Stimulated activated CD8-positive, alpha-beta memory T cell treated with anti-CD3 and anti-CD28 coated beads, Interleukin-15, amount 100 ng/mL, for 4 hours (primary cell): ENCODE results near the gene FAM169A.
"Not testable (repeated sequence)": the region's sequence is repeated elsewhere in the genome, so short reads cannot be mapped to it uniquely, and the experiment has no call there.

Source experiments
- DNase-seq, 2 donors: peaks; one replicate each; pipeline ENCODE4 v3.0.0-alpha.2; 2020; ENCODE audit warnings: low read depth in 2 of 2

The FAM169A gene, protein sequence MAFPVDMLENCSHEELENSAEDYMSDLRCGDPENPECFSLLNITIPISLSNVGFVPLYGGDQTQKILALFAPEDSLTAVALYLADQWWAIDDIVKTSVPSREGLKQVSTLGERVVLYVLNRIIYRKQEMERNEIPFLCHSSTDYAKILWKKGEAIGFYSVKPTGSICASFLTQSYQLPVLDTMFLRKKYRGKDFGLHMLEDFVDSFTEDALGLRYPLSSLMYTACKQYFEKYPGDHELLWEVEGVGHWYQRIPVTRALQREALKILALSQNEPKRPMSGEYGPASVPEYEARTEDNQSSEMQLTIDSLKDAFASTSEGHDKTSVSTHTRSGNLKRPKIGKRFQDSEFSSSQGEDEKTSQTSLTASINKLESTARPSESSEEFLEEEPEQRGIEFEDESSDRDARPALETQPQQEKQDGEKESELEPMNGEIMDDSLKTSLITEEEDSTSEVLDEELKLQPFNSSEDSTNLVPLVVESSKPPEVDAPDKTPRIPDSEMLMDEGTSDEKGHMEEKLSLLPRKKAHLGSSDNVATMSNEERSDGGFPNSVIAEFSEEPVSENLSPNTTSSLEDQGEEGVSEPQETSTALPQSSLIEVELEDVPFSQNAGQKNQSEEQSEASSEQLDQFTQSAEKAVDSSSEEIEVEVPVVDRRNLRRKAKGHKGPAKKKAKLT

DNA sequence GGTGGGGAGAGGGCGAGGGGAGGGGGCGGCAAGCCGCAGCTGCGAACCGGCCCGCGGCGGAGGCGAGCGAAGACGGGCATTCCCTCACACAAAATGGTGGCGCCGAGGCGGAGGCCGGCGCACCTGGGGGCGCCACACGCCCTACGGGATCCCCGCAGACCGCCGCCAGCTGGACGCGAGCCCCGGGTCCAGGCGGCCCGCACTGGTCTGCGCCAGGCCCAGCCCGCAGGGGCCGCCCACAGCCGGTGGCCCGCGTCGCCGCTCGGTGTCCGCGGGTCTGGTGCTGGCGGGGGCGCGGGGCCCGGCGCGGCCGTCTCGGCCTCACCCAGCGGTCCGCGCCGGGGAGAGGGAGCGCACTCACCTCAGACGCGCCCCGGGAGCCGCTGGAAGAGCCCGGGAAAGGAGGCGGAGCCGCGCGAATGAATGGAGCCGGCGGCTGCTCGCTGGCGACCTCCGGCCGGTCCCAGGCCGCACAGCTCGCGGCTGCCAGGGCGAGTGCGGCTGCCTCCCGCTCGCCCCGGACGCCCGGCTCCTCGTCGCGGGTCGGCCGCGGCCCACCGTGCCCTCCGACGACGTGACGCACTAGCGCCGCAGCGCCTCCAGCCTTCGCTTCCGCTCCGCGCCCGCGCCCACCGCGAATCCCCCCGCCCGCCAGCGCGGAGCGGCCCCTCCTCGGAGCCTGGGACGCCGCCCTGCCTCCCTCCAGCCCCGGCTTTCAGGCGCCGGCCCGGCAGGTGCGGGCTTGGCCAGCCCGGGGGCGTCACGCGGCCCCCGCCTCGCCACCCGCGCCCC is at the start of gene FAM169A:
Gene FAM169A (minus strand): TSS at position 584 of the 792 bp plus-strand sequence. CDS start 24,711 bp downstream, outside the sequence.
- DNase-seq, result peak; percentile 5 to 33

DNA sequence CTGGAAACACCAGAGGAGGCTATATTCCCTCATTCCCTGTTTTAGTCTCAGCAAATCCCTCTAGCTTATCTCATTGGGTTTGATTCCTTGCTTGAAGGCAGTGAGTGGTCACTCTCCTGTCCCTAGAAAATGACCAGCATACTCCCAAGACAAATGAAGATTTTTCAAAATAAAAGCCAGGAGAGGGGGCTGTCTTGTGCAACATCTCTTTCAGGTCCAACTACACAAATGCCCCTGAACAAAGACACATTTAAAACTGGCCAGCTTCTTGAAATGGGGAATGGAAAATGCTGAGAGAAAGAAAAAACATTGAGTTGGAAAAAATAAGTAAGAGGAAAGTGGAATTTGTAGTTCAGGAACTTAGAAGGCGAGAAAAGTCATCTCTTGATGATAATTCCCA is 49.3 kb upstream of the FAM169A start:
- DNase-seq, result no peak

GRCh38 chr5:74911421-74911820 is 45.2 kb upstream of the FAM169A start:
- DNase-seq, result not testable (repeated sequence)

DNA sequence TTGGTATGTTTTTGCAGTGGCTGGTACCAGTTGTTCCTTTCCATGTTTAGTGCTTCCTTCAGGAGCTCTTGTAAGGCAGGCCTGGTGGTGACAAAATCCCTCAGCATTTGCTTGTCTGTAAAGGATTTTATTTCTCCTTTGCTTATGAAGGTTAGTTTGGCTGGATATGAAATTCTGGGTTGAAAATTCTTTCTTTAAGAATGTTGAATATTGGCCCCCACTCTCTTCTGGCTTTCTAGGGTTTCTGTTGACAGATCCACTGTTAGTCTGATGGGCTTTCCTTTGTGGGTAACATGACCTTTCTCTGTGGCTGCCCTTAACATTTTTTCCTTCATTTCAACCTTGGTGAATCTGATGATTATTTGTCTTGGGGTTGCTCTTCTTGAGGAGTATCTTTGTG is 43.7 kb upstream of the FAM169A start:
- DNase-seq, result not testable (repeated sequence)

- not testable (repeated sequence) for DNase-seq
Measured at GRCh38 chr5:74908237-74908636, 42.0 kb upstream of the FAM169A start.

DNA sequence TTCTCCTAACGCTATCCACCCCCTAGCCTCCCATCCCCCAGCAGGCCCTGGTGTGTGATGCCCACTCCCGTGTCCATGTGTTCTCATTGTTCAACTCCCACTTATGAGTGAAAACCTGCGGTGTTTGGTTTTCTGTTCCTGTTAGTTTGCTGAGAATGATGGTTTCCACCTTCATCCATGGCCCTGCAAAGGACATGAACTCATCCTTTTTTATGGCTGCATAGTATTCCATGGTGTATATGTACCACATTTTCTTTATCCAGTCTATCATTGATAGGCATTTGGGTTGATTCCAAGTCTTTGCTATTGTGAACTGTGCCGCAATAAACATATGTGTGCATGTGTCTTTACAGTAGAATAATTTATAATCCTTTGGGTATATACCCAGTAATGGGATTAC is 38.5 kb upstream of the FAM169A start:
- not testable (repeated sequence) for DNase-seq

GRCh38 chr5:74903165-74903787 is 37.1 kb upstream of the FAM169A start:
- DNase-seq, result no peak

DNA sequence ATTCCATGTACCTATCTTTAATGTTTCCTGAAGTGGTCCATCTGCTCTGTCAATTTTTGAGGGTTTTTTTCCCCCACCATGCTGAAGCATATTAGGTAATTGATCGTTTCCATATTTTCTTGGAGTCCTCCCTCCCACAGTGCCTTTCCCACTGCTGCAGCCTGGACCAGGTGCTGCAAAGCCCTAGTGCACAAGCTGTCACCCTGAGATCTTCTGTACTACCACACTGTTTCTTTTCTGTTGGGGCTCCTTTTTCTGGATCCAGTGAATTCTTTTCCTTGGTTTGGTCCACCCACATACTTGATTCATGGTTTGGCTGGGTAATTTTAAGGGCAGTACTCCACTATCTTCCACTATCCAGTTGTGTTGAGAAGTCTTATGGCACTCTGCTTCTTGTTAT is 30.9 kb upstream of the FAM169A start:
- no peak for DNase-seq

DNA sequence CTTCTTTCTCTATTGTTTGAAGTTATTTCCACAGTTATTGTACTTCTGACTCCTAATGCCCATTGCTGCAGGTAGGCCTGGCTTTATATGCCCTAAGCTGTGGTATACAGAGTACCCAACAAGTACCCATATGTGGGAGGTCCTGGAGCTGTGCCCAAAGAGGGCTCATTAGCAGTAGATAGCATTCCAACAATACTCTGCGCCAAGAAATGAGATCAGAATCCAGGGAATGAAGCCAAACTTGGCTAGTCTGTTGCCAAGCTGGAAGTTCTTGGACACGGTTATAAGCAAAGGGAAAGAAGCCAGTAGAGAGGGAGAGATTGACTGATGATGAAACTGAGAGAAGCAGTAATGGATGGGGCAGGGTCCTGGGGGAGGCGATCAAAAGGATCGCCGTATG is 29.7 kb upstream of the FAM169A start:
- DNase-seq, result no peak

GRCh38 chr5:74894351-74894750 is 28.2 kb upstream of the FAM169A start:
- DNase-seq, result no peak

DNA sequence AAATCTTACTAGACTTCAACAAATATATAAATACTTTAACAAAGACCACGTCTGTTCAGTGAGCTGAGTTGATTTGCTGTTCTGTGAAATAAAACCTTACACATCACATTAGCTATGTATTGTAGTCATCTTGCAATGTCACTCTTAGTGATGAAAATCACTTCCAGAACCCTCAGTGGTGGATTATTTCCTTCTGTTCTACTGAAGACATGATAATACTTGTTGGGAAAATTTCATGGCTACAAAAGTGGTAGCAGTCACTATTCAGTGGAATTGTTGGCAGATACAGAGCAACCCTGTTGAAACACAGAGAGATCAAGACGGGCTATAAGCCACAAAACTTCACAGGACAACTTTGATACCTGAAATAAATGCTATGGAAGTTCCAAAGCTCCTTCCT is 26.7 kb upstream of the FAM169A start:
- no peak for DNase-seq

DNA sequence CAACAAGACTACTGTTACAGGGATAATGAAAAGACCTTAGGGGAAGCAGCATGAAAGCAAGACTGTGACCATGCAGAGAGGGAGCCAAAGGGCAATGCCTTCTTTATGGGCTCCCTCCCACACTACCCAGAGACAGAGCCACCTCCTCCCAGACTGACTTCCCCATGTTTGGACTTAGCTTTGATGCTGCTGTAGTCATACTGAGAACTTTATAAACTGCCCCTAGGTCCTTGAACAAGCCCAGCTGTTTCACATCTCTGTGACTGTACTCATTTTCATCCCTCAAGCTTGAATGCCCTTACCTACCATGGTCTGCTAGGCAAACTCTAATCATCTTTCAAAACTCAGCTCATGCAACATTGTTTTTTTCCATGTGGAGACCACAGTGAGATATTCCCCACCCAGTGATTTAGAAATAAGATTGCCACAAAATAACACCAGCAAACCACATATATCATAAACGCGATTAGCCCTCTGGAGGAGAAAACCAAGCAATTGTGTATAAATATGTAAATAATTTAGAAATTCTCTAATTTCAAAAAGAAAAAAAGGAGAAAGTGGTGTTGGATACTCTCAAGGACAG is 23.4 kb upstream of the FAM169A start:
- no peak for DNase-seq

DNA sequence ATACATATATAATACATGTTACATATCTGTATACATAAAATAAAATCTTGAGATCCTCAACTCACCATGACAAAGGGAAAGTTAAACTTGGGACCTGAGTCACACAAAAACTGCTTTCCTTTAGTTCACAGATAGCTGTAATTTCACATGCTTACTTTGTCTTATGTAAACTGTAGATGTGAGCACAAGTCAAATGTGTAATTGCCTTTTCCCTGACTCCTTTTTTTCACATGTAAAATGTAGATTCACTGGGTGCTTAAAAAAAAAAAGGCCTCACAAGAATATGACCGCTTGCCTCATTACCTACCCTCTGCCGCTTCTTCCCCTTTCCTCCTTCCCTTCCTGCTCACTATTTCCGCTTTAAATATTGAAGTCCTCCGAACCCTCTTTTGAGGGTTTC is 21.9 kb upstream of the FAM169A start:
- no peak for DNase-seq

DNA sequence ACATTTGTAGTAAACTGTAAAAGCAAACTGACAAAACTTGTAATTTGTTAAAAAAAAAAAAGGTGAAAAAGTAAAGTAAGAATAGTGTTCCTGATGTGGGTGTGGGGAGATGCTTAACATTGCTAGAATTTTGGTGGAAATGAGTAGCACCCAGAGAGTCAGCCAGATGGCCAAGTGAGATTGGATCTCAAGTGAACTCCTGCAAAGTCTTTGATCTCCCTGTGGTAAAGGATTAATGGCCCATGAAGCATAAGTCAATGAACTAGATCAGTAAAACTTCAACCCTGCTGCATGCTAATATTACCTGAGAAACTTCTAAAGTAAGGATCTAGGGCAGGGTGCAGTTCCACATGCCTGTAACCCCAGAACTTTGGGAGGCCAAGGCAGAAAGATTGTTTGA is 19.0 kb upstream of the FAM169A start:
- DNase-seq, result no peak

DNA sequence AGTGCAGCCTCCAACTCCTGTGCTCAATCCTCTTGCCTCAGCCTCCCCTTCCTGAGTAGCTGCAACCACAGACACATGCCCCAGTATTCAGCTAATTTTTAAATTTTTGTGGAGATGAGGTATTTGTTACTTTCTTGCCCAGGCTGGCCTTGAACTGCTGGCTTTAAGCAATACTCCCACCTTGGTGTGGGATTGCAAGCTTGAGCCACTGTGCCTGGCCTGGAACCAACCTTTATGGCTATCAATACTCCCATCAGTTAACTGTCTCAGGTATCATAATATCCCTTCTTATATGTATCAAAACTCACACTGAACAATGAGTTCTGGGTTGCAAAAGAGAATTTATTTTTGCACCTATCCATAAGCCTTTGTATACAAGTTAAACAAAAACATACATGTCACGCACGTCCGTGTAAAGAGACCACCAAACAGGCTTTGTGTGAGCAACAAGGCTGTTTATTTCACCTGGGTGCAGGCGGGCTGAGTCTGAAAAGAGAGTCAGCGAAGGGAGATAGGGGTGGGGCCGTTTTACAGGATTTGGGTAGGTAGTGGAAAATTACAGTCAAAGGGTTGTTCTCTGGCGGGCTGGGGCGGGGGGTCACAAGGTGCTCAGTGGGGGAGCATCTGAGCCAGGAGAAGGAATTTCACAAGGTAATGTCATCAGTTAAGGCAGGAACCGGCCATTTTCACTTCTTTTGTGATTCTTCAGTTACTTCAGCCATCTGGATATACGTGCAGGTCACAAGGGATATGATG is 16.4 kb upstream of the FAM169A start:
- not testable (repeated sequence) for DNase-seq

GRCh38 chr5:74877624-74878304 is 11.6 kb upstream of the FAM169A start:
- no peak for DNase-seq

GRCh38 chr5:74875994-74876791 is 10.0 kb upstream of the FAM169A start:
- DNase-seq, result no peak

DNA sequence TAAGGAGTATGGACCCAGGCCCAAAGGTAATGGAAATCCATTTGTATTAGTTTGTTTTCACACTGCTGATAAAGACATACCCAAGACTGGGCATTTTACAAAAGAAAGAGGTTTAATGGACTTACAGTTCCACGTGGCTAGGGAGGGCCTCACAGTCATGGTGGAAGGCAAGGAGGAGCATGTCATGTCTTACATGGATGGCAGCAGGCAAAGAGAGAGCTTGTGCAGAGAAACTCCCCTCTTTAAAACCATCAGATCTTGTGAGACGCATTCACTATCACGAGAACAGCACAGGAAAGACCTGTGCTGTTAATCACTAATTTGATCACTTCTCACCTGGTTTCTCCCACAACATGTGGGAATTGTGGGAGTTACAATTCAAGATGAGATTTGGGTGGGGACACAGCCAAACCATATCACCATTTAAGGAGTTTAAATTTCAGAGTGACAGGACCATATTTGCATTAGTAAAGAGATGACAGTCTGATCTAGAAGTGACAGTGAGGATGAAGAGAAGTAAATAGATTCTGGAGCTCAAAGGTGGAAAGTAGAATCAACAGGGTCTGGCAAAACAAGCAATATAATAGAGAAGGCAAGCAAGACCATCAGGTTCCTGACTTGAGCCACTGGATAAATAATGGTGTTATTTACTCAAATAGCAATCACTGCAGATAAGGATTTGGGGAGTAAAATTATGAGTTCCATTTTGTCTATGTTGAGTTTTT is 7.5 kb upstream of the FAM169A start:
- no peak for DNase-seq
